Activated CD8-positive, alpha-beta T cell treated with anti-CD3 and anti-CD28 coated beads, Interleukin-2, amount 10 ng/mL, durations not matched to agents 7 days and 5 days (primary cell): ENCODE results near the gene SRCAP. TPM values are rescaled to one million over a fixed set of nuclear protein-coding genes. Genes with fewer than 3 reads are reported as not detected.

Experiments
- ATAC-seq: fragments of 150-1000 bp; cut with Tn5 transposase; one replicate; pipeline ENCODE4 v1.10.0; 2021; ENCODE audit warnings: moderate library complexity
- CTCF ChIA-PET: fragments of 350-600 bp; sonication (Branson Sonifier 250); formaldehyde crosslinking; loops from one replicate; lab custom pipeline; 2021; ENCODE audit warnings: antibody characterized with exemption; lab: Charles Lee
- POLR2A ChIA-PET: fragments of 350-600 bp; sonication (Branson Sonifier 250); formaldehyde crosslinking; loops from one replicate; lab custom pipeline; 2021; ENCODE audit warnings: antibody characterized with exemption; lab: Charles Lee
- DNase-seq: peaks from one replicate; pipeline ENCODE4 v3.0.0-alpha.2; 2020
- H3K27ac Mint-ChIP-seq: one replicate; pipeline ENCODE4 v1.8.0; 2021; ENCODE audit warnings: mild to moderate bottlenecking, mixed read lengths
- H3K27me3 Mint-ChIP-seq: one replicate; pipeline ENCODE4 v1.8.0; 2021; ENCODE audit warnings: low read depth, mixed read lengths
- H3K36me3 Mint-ChIP-seq: one replicate; pipeline ENCODE4 v1.8.0; 2021; ENCODE audit warnings: low read depth, mixed read lengths
- H3K4me1 Mint-ChIP-seq: one replicate; pipeline ENCODE4 v1.8.0; 2021; ENCODE audit warnings: low read depth, mixed read lengths
- H3K4me3 Mint-ChIP-seq: one replicate; pipeline ENCODE4 v1.8.0; 2021; ENCODE audit warnings: mild to moderate bottlenecking, mixed read lengths
- H3K9me3 Mint-ChIP-seq: one replicate; pipeline ENCODE4 v1.8.0; 2022; ENCODE audit warnings: mixed read lengths; ENCODE audit not compliant: insufficient read depth
- total RNA-seq, 2 experiments: library from RNA; stranded (reverse); gene quantifications; one replicate each; pipeline ENCODE4 v1.2.3, GENCODE V29; 2021

SRCAP gene
- total RNA-seq, 2 experiments from 2014 or later: 75.2 to 76.0 TPM

GRCh38 chr16:30656974-30657865 is 41.8 kb upstream of the SRCAP start:
- ATAC-seq: no peak
- ChIA-PET POLR2A (interaction anchor here (0.8 kb wide), 1 partner anchor 18 kb away, joined by 3 read pairs; no protein-coding TSS in a partner anchor), CTCF (interaction anchor here (0.6 to 3.2 kb wide), 5 partner anchors 37 to 101 kb away, joined by 3 to 14 read pairs (median 4); partner anchors contain the start of gene ZNF689)
- Mint-ChIP-seq H3K4me1 (peaks cover 49% of the 10 kb centered on the region), H3K27ac (peak overlapping the region; percentile 91), H3K27me3 (no peaks in the 10 kb centered on the region), H3K36me3 (peaks cover 66% of the 10 kb centered on the region), H3K4me3 (peak overlapping the region; percentile 73), H3K9me3 (no peaks in the 10 kb centered on the region)
- no peak for DNase-seq

GRCh38 chr16:30657866-30658730 is 40.9 kb upstream of the SRCAP start, which contains the start of gene FBRS:
Gene FBRS, plus strand, starts transcription at chr16:30658431. Its CDS starts 1,088 bp downstream, at chr16:30659519.
- ATAC-seq (peak; percentile 77), DNase-seq (peak; percentile 100)
- Mint-ChIP-seq H3K27ac (peak within 1 kb of the TSS; percentile 100), H3K27me3 (no peaks in the 10 kb centered on the region), H3K4me3 (peak within 1 kb of the TSS; percentile 87), H3K4me1 (peaks cover 49% of the 10 kb centered on the region), H3K36me3 (peaks cover 66% of the 10 kb centered on the region), H3K9me3 (no peaks in the 10 kb centered on the region)
- POLR2A ChIA-PET: interaction anchor here (0.5 to 4.7 kb wide), 21 partner anchors 8 to 662 kb away, joined by 3 to 72 read pairs (median 3); partner anchors contain the start of genes CORO1A, HIRIP3, INO80E and PHKG2
- CTCF ChIA-PET: interaction anchor here (0.7 to 4.8 kb wide), 20 partner anchors 9 to 473 kb away, joined by 3 to 129 read pairs (median 3); partner anchors contain the start of genes DCTPP1, PHKG2, PRR14 and SEPTIN1

DNA sequence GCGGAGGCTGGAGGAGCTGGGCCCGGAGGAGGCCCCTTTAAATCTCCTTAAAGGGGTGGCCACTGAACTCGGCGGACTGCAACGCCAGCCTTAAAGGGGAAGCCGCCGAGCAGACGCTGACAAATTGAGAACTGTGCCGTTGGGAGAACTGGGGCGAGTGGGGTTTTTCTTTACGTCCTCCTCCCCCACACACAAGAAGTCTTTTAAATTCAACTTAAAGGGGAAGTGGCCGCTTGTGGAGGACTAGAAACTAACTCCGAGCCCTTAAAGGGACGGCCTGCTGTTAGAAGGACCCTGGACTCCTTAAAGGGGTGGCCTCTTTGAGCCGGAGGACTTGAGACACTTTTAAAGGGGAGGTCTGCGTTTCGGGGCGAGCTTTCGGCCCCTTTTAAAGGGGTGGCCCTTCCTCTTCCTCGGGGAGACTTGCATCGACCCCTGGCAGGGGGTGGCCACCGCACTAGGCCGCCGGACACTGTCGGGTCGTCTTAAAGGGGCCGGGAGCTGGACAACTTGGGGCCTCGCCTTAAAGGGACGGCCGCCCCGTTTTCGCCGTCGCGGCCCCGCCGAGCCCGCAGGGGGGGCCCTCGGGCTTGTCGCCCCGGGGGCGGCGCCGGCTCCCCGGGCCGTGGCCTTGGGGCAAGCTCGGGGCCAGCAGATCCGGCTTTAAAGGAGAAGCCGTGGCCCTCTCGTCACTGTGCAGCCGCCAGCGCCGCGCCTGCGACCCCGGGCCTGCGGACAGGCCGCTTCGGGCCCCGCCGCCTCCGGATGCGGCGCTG is 40.1 kb upstream of the SRCAP start:
- Mint-ChIP-seq H3K4me1 (peaks cover 56% of the 10 kb centered on the region), H3K27ac (peak overlapping the region; percentile 100), H3K9me3 (no peaks in the 10 kb centered on the region), H3K36me3 (peaks cover 72% of the 10 kb centered on the region), H3K4me3 (peak overlapping the region; percentile 87), H3K27me3 (no peaks in the 10 kb centered on the region)
- ChIA-PET CTCF (interaction anchor here (0.7 to 4.8 kb wide), 22 partner anchors 9 to 473 kb away, joined by 3 to 129 read pairs (median 3); partner anchors contain the start of genes DCTPP1, PHKG2, PRR14 and SEPTIN1), POLR2A (interaction anchor here (0.5 to 4.7 kb wide), 21 partner anchors 9 to 476 kb away, joined by 3 to 72 read pairs (median 4); partner anchors contain the start of genes CORO1A, PHKG2, PRR14 and SEPTIN1)
- DNase-seq (no peak), ATAC-seq (peak; percentile 28)

GRCh38 chr16:30659507-30660423 is 39.2 kb upstream of the SRCAP start:
- Mint-ChIP-seq H3K27me3 (no peaks in the 10 kb centered on the region), H3K4me3 (peak overlapping the region; percentile 88), H3K4me1 (peaks cover 57% of the 10 kb centered on the region), H3K27ac (peak overlapping the region; percentile 86), H3K36me3 (peaks cover 66% of the 10 kb centered on the region), H3K9me3 (no peaks in the 10 kb centered on the region)
- CTCF ChIA-PET: interaction anchor here (0.9 to 4.8 kb wide), 14 partner anchors 10 to 230 kb away, joined by 3 to 129 read pairs (median 5); partner anchors contain the start of genes DCTPP1, PRR14, ZNF689 and ZNF764
- no peak for ATAC-seq
- DNase-seq: peak; percentile 57
- POLR2A ChIA-PET: interaction anchor here (0.5 to 4.7 kb wide), 16 partner anchors 10 to 413 kb away, joined by 3 to 72 read pairs (median 4); partner anchors contain the start of genes PRR14, SRCAP, ZNF668 and ZNF689

DNA sequence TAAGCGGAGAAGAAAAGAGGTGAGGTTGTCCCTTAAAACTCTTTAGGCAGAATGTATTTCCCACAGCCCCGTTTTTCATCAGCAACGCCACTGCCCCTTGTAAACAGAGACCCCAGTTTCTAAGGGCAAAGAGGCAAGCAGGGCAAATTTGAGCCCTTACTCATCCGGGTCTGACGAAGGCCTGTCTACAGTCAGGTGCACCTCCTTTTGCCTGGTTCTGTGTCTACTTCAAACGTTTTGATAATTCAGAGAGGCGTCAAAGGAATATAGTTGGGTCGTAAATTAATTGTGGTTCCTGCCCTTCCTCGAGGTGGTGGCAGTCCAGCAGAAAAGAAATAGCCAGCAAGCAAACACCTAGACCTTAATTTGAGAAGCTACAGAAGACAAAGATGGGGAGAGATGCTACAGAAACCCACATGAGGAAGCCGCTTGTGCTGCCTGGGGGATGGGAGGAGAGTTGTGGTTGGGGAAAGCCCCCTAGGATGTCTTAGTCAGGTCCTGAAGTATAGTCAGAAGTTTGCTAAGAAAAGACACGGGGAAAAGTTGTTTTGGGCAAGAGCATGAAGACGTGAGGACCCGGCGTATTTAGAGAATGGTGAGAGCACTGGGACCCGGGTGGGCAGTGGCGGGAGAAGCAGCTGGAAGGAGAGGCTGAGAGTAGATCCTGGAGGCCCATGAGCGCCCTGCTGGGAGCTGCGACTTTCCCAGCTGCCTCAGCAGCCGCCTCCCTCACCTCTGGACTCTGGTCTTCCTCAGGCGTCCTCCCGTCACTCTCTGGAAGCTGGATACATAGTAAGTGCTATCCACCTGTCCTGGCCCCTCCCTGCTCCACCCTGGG is 38.3 kb upstream of the SRCAP start:
- POLR2A ChIA-PET: interaction anchor here (1.0 to 4.7 kb wide), 10 partner anchors 10 to 413 kb away, joined by 3 to 72 read pairs (median 5); partner anchors contain the start of genes PRR14, SRCAP, ZNF668 and ZNF689
- DNase-seq (peak; percentile 88), ATAC-seq (no peak)
- H3K27ac Mint-ChIP-seq: peak overlapping the region; percentile 86
- H3K9me3 Mint-ChIP-seq: no peaks in the 10 kb centered on the region
- peaks cover 57% of the 10 kb centered on the region for H3K4me1 Mint-ChIP-seq
- H3K27me3 Mint-ChIP-seq: no peaks in the 10 kb centered on the region
- peak overlapping the region; percentile 88 for H3K4me3 Mint-ChIP-seq
- CTCF ChIA-PET: interaction anchor here (0.5 to 4.8 kb wide), 10 partner anchors 11 to 703 kb away, joined by 3 to 129 read pairs (median 4); partner anchors contain the start of genes DCTPP1, PRR14 and ZNF689
- peaks cover 67% of the 10 kb centered on the region for H3K36me3 Mint-ChIP-seq

DNA sequence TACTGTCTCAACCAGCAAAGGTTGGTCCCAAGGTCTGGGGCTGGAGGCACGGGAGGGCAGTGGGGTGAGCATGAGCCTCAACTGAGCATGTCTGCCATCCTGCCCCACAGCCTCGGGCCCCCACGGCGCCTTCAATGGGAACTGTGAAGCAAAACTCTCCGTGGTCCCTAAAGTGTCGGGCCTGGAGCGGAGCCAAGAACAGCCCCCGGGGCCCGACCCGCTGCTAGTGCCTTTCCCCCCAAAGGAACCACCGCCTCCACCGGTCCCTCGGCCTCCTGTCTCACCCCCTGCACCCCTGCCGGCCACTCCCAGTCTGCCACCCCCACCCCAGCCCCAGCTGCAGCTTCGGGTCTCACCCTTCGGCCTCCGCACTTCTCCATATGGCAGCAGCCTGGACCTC is 36.5 kb upstream of the SRCAP start:
- Mint-ChIP-seq H3K27ac (no peak overlapping the region), H3K27me3 (no peaks in the 10 kb centered on the region), H3K9me3 (no peaks in the 10 kb centered on the region), H3K4me1 (peaks cover 40% of the 10 kb centered on the region), H3K36me3 (peaks cover 68% of the 10 kb centered on the region), H3K4me3 (peak overlapping the region; percentile 88)
- POLR2A ChIA-PET: interaction anchor here (4.7 kb wide), 1 partner anchor 32 kb away, joined by 72 read pairs; no protein-coding TSS in a partner anchor
- no peak for DNase-seq
- no peak for ATAC-seq
- CTCF ChIA-PET: interaction anchor here (1.1 to 4.8 kb wide), 3 partner anchors 11 to 232 kb away, joined by 3 to 129 read pairs (median 7); partner anchors contain the start of gene DCTPP1

DNA sequence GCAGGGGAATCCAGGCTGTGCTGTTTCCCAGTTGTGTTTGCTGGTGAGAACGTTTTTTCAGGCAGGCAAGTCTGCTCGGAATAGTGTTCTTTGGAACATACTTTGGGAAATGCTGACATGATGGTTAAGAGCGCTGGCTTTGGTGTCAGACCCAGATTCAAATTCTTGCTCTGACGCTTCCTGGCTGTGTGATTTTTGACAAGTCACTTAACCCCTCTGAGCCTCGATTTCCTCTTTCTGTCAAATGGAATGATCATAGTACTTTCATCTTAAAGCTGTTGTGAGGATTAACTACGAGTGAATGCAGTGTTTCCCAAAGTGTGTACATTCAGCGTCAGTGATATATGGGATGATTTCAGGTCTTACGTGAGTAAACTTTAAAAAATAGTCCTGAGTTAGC is 35.9 kb upstream of the SRCAP start:
- CTCF ChIA-PET: interaction anchor here (1.0 to 1.1 kb wide), 2 partner anchors 10 to 31 kb away, joined by 3 to 6 read pairs; no protein-coding TSS in a partner anchor
- Mint-ChIP-seq H3K36me3 (peaks cover 71% of the 10 kb centered on the region), H3K27ac (peak overlapping the region; percentile 18), H3K9me3 (no peaks in the 10 kb centered on the region), H3K4me3 (peak overlapping the region; percentile 10), H3K27me3 (no peaks in the 10 kb centered on the region), H3K4me1 (peaks cover 37% of the 10 kb centered on the region)
- POLR2A ChIA-PET: interaction anchor here (1.2 kb wide), 1 partner anchor 13 kb away, joined by 3 read pairs; no protein-coding TSS in a partner anchor
- DNase-seq (no peak), ATAC-seq (no peak)

DNA sequence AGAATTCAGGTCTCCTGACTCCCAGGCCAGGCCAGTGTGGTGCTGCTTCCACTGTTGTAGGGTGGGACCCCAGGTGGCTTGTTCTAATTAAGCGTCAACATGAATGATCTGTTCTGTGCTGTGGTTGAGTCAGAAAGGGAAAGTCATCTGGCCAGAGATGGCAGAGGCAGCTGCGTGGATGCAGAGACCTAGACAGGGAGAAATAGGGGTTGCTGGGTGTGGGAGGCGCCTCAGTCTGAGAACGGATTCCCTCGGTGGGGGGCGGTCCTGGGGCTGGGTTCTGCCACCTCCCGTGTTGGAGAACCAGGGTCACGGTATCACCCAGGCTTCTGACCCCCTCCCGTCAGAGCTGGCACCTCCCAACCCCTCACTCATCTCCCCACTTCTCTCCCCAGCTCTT is 35.2 kb upstream of the SRCAP start:
- Mint-ChIP-seq H3K36me3 (peaks cover 72% of the 10 kb centered on the region), H3K9me3 (no peaks in the 10 kb centered on the region), H3K27me3 (no peaks in the 10 kb centered on the region), H3K27ac (peak overlapping the region; percentile 18), H3K4me1 (peaks cover 37% of the 10 kb centered on the region), H3K4me3 (no peak overlapping the region)
- DNase-seq: no peak
- no peak for ATAC-seq
- POLR2A ChIA-PET: interaction anchor here (0.6 to 1.2 kb wide), 2 partner anchors 14 to 806 kb away, joined by 3 read pairs; no protein-coding TSS in a partner anchor
- CTCF ChIA-PET: interaction anchor here (1.0 to 1.1 kb wide), 2 partner anchors 9 to 31 kb away, joined by 3 to 6 read pairs; no protein-coding TSS in a partner anchor
